ENCODE measurements around the gene CHMP3.

Gene CHMP3

GRCh38 chr2:86466306-86466705, 96.9 kb downstream of the CHMP3 start:
- no peak for DNase-seq (ENCODE audit: low read depth)

- no peak for DNase-seq (ENCODE audit: low read depth)
These were observed 98.6 kb downstream of the CHMP3 start for GRCh38 chr2:86464652-86465051.

- DNase-seq (ENCODE audit: low read depth): no peak
These were observed 102.0 kb downstream of the CHMP3 start for GRCh38 chr2:86461042-86461743.

GRCh38 chr2:86455181-86455580, 108.1 kb downstream of the CHMP3 start:
- no peak for DNase-seq (ENCODE audit: low read depth)

- no peak for DNase-seq (ENCODE audit: low read depth)
These were observed 109.0 kb downstream of the CHMP3 start for GRCh38 chr2:86454238-86454637.

GRCh38 chr2:86453836-86454235, 109.4 kb downstream of the CHMP3 start:
- no peak for DNase-seq (ENCODE audit: low read depth)
